WTC11 (cell line): ENCODE results near the gene ZBTB39. TPM values are rescaled to one million over a fixed set of nuclear protein-coding genes. Genes with fewer than 3 reads are reported as not detected.
A peak's percentile ranks its signal among the peaks of the same experiment; 100 is the strongest.

Experiments
- ATAC-seq: fragments of 200-7000 bp; cut with Tn5 transposase; 2 replicates; pipeline ENCODE4 v1.10.0; 2021; ENCODE audit warnings: mild to moderate bottlenecking, moderate library complexity
- CTCF ChIA-PET: fragments of 300-600 bp; sonication (Branson Sonifier 250); formaldehyde crosslinking; loops from one replicate; lab custom pipeline; 2021; ENCODE audit warnings: antibody characterized with exemption; lab: Charles Lee
- POLR2A ChIA-PET: fragments of 350-600 bp; sonication (Branson Sonifier 250); formaldehyde crosslinking; loops from one replicate; lab custom pipeline; 2021; ENCODE audit warnings: antibody characterized with exemption; lab: Charles Lee
- DNase-seq: peaks from one replicate; pipeline ENCODE4 v3.0.0; 2021; ENCODE audit warnings: low spot score
- H3K27ac Mint-ChIP-seq: 2 replicates; pipeline ENCODE4 v1.8.0; 2021; ENCODE audit warnings: mixed read lengths
- H3K27me3 Mint-ChIP-seq: 2 replicates; pipeline ENCODE4 v1.8.0; 2021; ENCODE audit warnings: low read depth, mild to moderate bottlenecking, moderate library complexity, mixed read lengths
- H3K36me3 Mint-ChIP-seq: 2 replicates; pipeline ENCODE4 v1.8.0; 2021; ENCODE audit warnings: mixed read lengths
- H3K4me1 Mint-ChIP-seq: 2 replicates; pipeline ENCODE4 v1.8.0; 2022; ENCODE audit warnings: mixed read lengths
- H3K4me3 Mint-ChIP-seq: 2 replicates; pipeline ENCODE4 v1.8.0; 2021; ENCODE audit warnings: mild to moderate bottlenecking, moderate library complexity, mixed read lengths
- H3K9me3 Mint-ChIP-seq: 2 replicates; pipeline ENCODE4 v1.8.0; 2021; ENCODE audit warnings: mixed read lengths
- AFF4 ChIP-seq: sonication (generic); formaldehyde crosslinking; IDR thresholded peaks from 2 replicates; pipeline ENCODE4 v1.8.1; 2023; ENCODE audit warnings: mild to moderate bottlenecking, missing genetic modification reagents, borderline replicate concordance
- AR ChIP-seq: fragments of 250-450 bp; sonication (Bioruptor Pico); IDR thresholded peaks from 2 replicates; pipeline ENCODE4 v1.9.0; 2021; ENCODE audit warnings: mild to moderate bottlenecking
- FOXJ3 ChIP-seq: sonication (generic); formaldehyde crosslinking; IDR thresholded peaks from 2 replicates; pipeline ENCODE4 v1.9.0; 2021; ENCODE audit warnings: missing genetic modification reagents, mild to moderate bottlenecking, borderline replicate concordance
- FOXP4 ChIP-seq: sonication (generic); formaldehyde crosslinking; IDR thresholded peaks from 2 replicates; pipeline ENCODE4 v1.8.0; 2022; ENCODE audit warnings: mild to moderate bottlenecking, missing genetic modification reagents
- JAZF1 ChIP-seq: fragments of 250-450 bp; sonication (Bioruptor Pico); IDR thresholded peaks from 2 replicates; pipeline ENCODE4 v1.9.0; 2021; ENCODE audit warnings: moderate library complexity, mild to moderate bottlenecking, inconsistent platforms
- OVOL2 ChIP-seq: fragments of 250-450 bp; sonication (Bioruptor Pico); IDR thresholded peaks from 2 replicates; pipeline ENCODE4 v1.9.0; 2021; ENCODE audit warnings: mild to moderate bottlenecking, borderline replicate concordance
- PRDM15 ChIP-seq: sonication (generic); formaldehyde crosslinking; IDR thresholded peaks from 2 replicates; pipeline ENCODE4 v1.8.0; 2022; ENCODE audit warnings: missing genetic modification reagents
- TEAD1 ChIP-seq: sonication (generic); formaldehyde crosslinking; IDR thresholded peaks from 2 replicates; pipeline ENCODE4 v1.8.0; 2022; ENCODE audit warnings: mild to moderate bottlenecking, missing genetic modification reagents
- TEAD4 ChIP-seq: sonication (generic); formaldehyde crosslinking; IDR thresholded peaks from 2 replicates; pipeline ENCODE4 v1.8.0; 2022; ENCODE audit warnings: mild to moderate bottlenecking, missing genetic modification reagents
- ZNF121 ChIP-seq: sonication (generic); formaldehyde crosslinking; IDR thresholded peaks from 2 replicates; pipeline ENCODE4 v1.8.0; 2023; ENCODE audit warnings: missing genetic modification reagents
- ZNF138 ChIP-seq: sonication (generic); formaldehyde crosslinking; conservative IDR thresholded peaks from 2 replicates; pipeline ENCODE4 v1.8.1; 2022; ENCODE audit warnings: mild to moderate bottlenecking, moderate library complexity, missing genetic modification reagents
- ZNF263 ChIP-seq: sonication (generic); formaldehyde crosslinking; IDR thresholded peaks from 2 replicates; pipeline ENCODE4 v1.8.1; 2022; ENCODE audit warnings: low read depth, mild to moderate bottlenecking, moderate library complexity, missing genetic modification reagents
- total RNA-seq: library from RNA; stranded (reverse); gene quantifications from 3 replicates; pipeline ENCODE4 v1.2.3, GENCODE V29; 2021
- TF ChIP-seq, protein P1 (sequence below): sonication (generic); formaldehyde crosslinking; IDR thresholded peaks from 2 replicates; pipeline ENCODE4 v1.8.0; 2023; ENCODE audit warnings: missing genetic modification reagents, mild to moderate bottlenecking, borderline replicate concordance
- TF ChIP-seq, protein P2 (sequence below): sonication (generic); formaldehyde crosslinking; IDR thresholded peaks from 2 replicates; pipeline ENCODE4 v1.8.0; 2022; ENCODE audit warnings: mild to moderate bottlenecking, missing genetic modification reagents

Gene ZBTB39
- total RNA-seq, 1 experiment from 2014 or later = 20.2 TPM

DNA sequence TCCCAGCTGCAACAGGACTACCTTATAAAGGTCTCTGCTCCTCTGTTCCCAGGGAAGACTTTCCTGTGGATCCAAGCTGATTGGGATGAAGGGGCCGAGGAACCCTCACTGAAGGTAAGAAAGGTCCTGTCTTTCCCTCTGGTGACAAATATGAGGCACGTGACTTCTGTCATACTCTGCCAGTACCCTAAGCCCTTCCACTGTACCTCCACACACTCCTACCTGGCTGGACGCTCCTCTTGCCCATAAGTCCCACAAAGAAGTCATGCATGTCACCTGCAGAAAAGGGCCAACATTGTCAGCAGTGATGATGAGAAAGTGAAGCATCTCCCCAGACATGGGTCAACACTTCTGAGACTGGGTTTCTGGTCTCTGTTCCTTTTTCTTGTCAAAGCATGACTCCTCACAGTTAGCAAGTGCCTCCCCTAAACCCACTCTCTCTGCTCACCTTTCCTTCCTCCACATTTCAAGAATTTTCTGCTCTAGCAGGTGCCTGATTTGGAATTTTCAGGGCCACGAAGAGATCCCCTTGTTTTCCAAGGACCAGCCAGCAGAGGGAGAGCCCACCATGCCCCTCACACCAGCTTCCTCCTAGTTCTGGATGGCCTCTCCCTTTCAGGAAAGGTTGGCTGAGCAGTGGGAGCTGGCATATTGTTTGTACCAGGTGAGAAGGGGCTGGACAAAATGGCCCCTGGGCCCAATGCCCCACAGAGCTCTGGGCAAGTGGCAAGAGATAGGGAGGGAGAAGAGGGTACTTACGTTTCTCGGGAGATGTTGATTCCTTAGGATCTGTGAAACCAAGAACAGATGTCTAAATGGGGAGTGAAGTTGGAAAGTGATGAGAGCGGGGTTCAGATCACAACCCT lies 6.5 kb upstream of the ZBTB39 start:
- Mint-ChIP-seq H3K9me3 (no peaks in the 10 kb centered on the region), H3K4me3 (no peak overlapping the region), H3K27ac (no peak overlapping the region; the same call in 1 of the 2 replicates), H3K4me1 (peaks cover 53% of the 10 kb centered on the region), H3K27me3 (peaks cover 4% of the 10 kb centered on the region), H3K36me3 (no peaks in the 10 kb centered on the region)
- POLR2A ChIA-PET = no interaction called here
- peak; percentile 22 for ATAC-seq
- no peak for TF ChIP-seq AFF4 (CRISPR knock-in tag)
- TF ChIP-seq AR (CRISPR knock-in tag) = no peak
- no peak for TF ChIP-seq FOXJ3
- TF ChIP-seq OVOL2 (CRISPR knock-in tag) = no peak
- TF ChIP-seq TEAD1 (CRISPR knock-in tag) = no peak
- no peak for TF ChIP-seq FOXP4
- TF ChIP-seq, protein P1, sequence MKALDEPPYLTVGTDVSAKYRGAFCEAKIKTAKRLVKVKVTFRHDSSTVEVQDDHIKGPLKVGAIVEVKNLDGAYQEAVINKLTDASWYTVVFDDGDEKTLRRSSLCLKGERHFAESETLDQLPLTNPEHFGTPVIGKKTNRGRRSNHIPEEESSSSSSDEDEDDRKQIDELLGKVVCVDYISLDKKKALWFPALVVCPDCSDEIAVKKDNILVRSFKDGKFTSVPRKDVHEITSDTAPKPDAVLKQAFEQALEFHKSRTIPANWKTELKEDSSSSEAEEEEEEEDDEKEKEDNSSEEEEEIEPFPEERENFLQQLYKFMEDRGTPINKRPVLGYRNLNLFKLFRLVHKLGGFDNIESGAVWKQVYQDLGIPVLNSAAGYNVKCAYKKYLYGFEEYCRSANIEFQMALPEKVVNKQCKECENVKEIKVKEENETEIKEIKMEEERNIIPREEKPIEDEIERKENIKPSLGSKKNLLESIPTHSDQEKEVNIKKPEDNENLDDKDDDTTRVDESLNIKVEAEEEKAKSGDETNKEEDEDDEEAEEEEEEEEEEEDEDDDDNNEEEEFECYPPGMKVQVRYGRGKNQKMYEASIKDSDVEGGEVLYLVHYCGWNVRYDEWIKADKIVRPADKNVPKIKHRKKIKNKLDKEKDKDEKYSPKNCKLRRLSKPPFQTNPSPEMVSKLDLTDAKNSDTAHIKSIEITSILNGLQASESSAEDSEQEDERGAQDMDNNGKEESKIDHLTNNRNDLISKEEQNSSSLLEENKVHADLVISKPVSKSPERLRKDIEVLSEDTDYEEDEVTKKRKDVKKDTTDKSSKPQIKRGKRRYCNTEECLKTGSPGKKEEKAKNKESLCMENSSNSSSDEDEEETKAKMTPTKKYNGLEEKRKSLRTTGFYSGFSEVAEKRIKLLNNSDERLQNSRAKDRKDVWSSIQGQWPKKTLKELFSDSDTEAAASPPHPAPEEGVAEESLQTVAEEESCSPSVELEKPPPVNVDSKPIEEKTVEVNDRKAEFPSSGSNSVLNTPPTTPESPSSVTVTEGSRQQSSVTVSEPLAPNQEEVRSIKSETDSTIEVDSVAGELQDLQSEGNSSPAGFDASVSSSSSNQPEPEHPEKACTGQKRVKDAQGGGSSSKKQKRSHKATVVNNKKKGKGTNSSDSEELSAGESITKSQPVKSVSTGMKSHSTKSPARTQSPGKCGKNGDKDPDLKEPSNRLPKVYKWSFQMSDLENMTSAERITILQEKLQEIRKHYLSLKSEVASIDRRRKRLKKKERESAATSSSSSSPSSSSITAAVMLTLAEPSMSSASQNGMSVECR (CRISPR knock-in tag) = no peak
- no peak for TF ChIP-seq JAZF1
- no peak for TF ChIP-seq ZNF121
- TF ChIP-seq ZNF138 = no peak
- TF ChIP-seq, protein P2, sequence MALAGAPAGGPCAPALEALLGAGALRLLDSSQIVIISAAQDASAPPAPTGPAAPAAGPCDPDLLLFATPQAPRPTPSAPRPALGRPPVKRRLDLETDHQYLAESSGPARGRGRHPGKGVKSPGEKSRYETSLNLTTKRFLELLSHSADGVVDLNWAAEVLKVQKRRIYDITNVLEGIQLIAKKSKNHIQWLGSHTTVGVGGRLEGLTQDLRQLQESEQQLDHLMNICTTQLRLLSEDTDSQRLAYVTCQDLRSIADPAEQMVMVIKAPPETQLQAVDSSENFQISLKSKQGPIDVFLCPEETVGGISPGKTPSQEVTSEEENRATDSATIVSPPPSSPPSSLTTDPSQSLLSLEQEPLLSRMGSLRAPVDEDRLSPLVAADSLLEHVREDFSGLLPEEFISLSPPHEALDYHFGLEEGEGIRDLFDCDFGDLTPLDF (CRISPR knock-in tag) = no peak
- TF ChIP-seq PRDM15 (CRISPR knock-in tag) = no peak
- no peak for TF ChIP-seq TEAD4
- TF ChIP-seq ZNF263 = no peak
- CTCF ChIA-PET = interaction anchor here (0.5 to 3.3 kb wide), 18 partner anchors 9 to 507 kb away, joined by 3 to 33 read pairs (median 4); partner anchors contain the start of genes NEMP1 and STAT6
- no peak for DNase-seq
